Endothelial cell of umbilical vein (primary cell): ENCODE results near the gene CETP. TPM values are rescaled to one million over a fixed set of nuclear protein-coding genes. Genes with fewer than 3 reads are reported as not detected.

Experiments
- BruUV-seq: library from RNA; stranded (reverse); fragments of 400-500 nt; replicated peaks from 2 replicates; lab custom pipeline; 2021; lab: Mats Ljungman, UMichigan
- CTCF ChIA-PET: fragments of 300-600, 350-600 bp; sonication (Branson Sonifier 250); formaldehyde crosslinking; loops from one replicate; lab custom pipeline; 2021; ENCODE audit warnings: antibody characterized with exemption, inconsistent platforms; lab: Charles Lee
- POLR2A ChIA-PET: fragments of 300-600, 350-600 bp; sonication (Branson Sonifier 250); formaldehyde crosslinking; loops from one replicate; lab custom pipeline; 2021; ENCODE audit warnings: antibody characterized with exemption, inconsistent platforms; lab: Charles Lee
- DNase-seq: peaks from one replicate; pipeline ENCODE4 v3.0.0-alpha.2; 2011; ENCODE audit warnings: low read depth, low spot score
- FAIRE-seq: peaks from 2 replicates; lab custom pipeline; 2011; peaks lifted over from hg19 to GRCh38; lab: Jason Lieb, UNC
- H2AFZ ChIP-seq: 2 replicates; pipeline ENCODE4 v1.6.0; 2012; ENCODE audit warnings: low read depth, low read length, control low read depth, inconsistent platforms
- H3K27ac ChIP-seq: 2 replicates; pipeline ENCODE4 v1.5.1; 2011; ENCODE audit warnings: low read depth, mild to moderate bottlenecking, control low read depth, low read length, moderate library complexity; ENCODE audit not compliant: insufficient read depth
- H3K27me3 ChIP-seq, 2 experiments: 2 replicates each; pipeline versions ENCODE4 v1.6.0 to v1.6.1; 2011; ENCODE audit warnings: low read length in 2 of 2, mixed read lengths in 1 of 2; ENCODE audit not compliant: control insufficient read depth in 2 of 2, insufficient read depth in 2 of 2
- H3K36me3 ChIP-seq, 2 experiments: 2 replicates in 1 of 2; 3 replicates in 1 of 2; pipeline ENCODE4 v1.5.1; 2011; ENCODE audit warnings: low read length in 2 of 2, mild to moderate bottlenecking in 1 of 2, moderate library complexity in 1 of 2; ENCODE audit not compliant: control insufficient read depth in 2 of 2, insufficient read depth in 2 of 2; ENCODE audit errors: extremely low read depth in 1 of 2
- H3K4me1 ChIP-seq: 3 replicates; pipeline ENCODE4 v1.5.1; 2011; ENCODE audit warnings: mild to moderate bottlenecking, low read length; ENCODE audit not compliant: control insufficient read depth, insufficient read depth; ENCODE audit errors: extremely low read depth
- H3K4me2 ChIP-seq: 2 replicates; pipeline ENCODE4 v1.6.1; 2011; ENCODE audit warnings: low read length, control low read depth, mixed read lengths; ENCODE audit not compliant: insufficient read depth
- H3K4me3 ChIP-seq, 3 experiments: fragments of 200-600 bp in 1 of 3; sonication (generic), shearing (Covaris generic) in 1 of 3; replicated peaks in 1 of 3; 2 replicates each; pipeline ENCODE4 v1.5.1; 2011 to 2016; ENCODE audit warnings: control low read depth in 3 of 3, low read length in 3 of 3, mild to moderate bottlenecking in 2 of 3, inconsistent platforms in 1 of 3, low read depth in 1 of 3, moderate library complexity in 1 of 3; ENCODE audit not compliant: insufficient read depth in 1 of 3
- H3K79me2 ChIP-seq: 2 replicates; pipeline ENCODE4 v1.6.0; 2012; ENCODE audit warnings: low read length, inconsistent platforms; ENCODE audit not compliant: control insufficient read depth, insufficient read depth
- H3K9ac ChIP-seq: replicated peaks from 2 replicates; pipeline ENCODE3; 2011; ENCODE audit warnings: low read length, control low read depth; ENCODE audit not compliant: insufficient read depth; ENCODE audit errors: extremely low read depth
- H3K9me1 ChIP-seq: replicated peaks from 3 replicates; pipeline ENCODE4 v1.6.0; 2011; ENCODE audit warnings: mild to moderate bottlenecking, low read length; ENCODE audit not compliant: control insufficient read depth, insufficient read depth; ENCODE audit errors: extremely low read depth
- H3K9me3 ChIP-seq: replicated peaks from 2 replicates; pipeline ENCODE4 v1.5.1; 2012; ENCODE audit warnings: low read length, inconsistent platforms; ENCODE audit not compliant: control insufficient read depth, insufficient read depth
- H4K20me1 ChIP-seq: replicated peaks from 2 replicates; pipeline ENCODE3; 2011; ENCODE audit warnings: mild to moderate bottlenecking, low read length; ENCODE audit not compliant: control insufficient read depth, insufficient read depth; ENCODE audit errors: extremely low read depth
- CTCF ChIP-seq, 2 donors: IDR thresholded peaks; 1 replicate in 1 of 2; 2 replicates in 1 of 2; pipeline ENCODE4 v1.5.1; 2011; ENCODE audit warnings: low read length in 2 of 2, mild to moderate bottlenecking in 2 of 2, moderate library complexity in 2 of 2, control low read depth in 1 of 2, inconsistent platforms in 1 of 2, low read depth in 1 of 2; ENCODE audit not compliant: insufficient read depth in 1 of 2; ENCODE audit errors: extremely low read depth in 1 of 2
- EZH2 ChIP-seq: IDR thresholded peaks from 2 replicates; pipeline ENCODE4 v1.6.1; 2012; ENCODE audit warnings: borderline replicate concordance, low read depth, mild to moderate bottlenecking, moderate library complexity, low read length, inconsistent platforms; ENCODE audit not compliant: severe bottlenecking
- FOS ChIP-seq: IDR thresholded peaks from 2 replicates; pipeline ENCODE4 v1.6.1; 2011; ENCODE audit warnings: mild to moderate bottlenecking, low read length, moderate library complexity, borderline replicate concordance; ENCODE audit not compliant: insufficient read depth
- JUN ChIP-seq: IDR thresholded peaks from 2 replicates; pipeline ENCODE4 v1.6.1; 2011; ENCODE audit warnings: borderline replicate concordance, low read depth; ENCODE audit not compliant: insufficient read length, insufficient read depth
- MAX ChIP-seq: IDR thresholded peaks from 2 replicates; pipeline ENCODE4 v1.6.1; 2011; ENCODE audit not compliant: insufficient read depth, insufficient read length
- MYC ChIP-seq: IDR thresholded peaks from one replicate; pipeline ENCODE4 v1.6.1; 2011; ENCODE audit warnings: mild to moderate bottlenecking, low read depth, low read length
- POLR2A ChIP-seq: IDR thresholded peaks from 2 replicates; pipeline ENCODE4 v1.6.1; 2012; ENCODE audit warnings: low read depth, mild to moderate bottlenecking, control low read depth, low read length
- POLR2AphosphoS5 ChIP-seq: IDR thresholded peaks from 2 replicates; pipeline ENCODE4 v1.6.1; 2012; ENCODE audit warnings: low read depth, mild to moderate bottlenecking, control low read depth, low read length, moderate library complexity; ENCODE audit not compliant: insufficient read depth
- dilution Hi-C: fragments of 300-500 bp; cut with MboI; formaldehyde crosslinking; loops from one replicate; pipeline ENCODE4 v1.15.0; 2019; ENCODE audit warnings: low sequenced_read_pairs; ENCODE audit not compliant: extremely low pct_ligation_motif_present
- intact Hi-C: fragments of 100-400 bp; cut with micrococcal nuclease; formaldehyde crosslinking; loops from one replicate; pipeline ENCODE4 v1.10.0; 2022
- polyA plus RNA-seq, 4 experiments: library from polyadenylated mRNA; depleted of rRNA in 3 of 4; stranded (reverse) in 3 of 4; unstranded in 1 of 4; fragments of >200 nt; gene quantifications; 2 replicates each; pipeline versions ENCODE4 v1.2.1 to v1.2.3, GENCODE V29; 2011 to 2012; ENCODE audit warnings: missing spikeins in 1 of 4
- total RNA-seq: library from RNA; stranded (reverse); gene quantifications from 2 replicates; pipeline ENCODE4 v1.2.3, GENCODE V29; 2021

Gene CETP
- total and polyA plus RNA-seq, 2 donors (not counting 3 experiments of a cell fraction or from before 2014, with no cell fraction given), result 2.2 to 2.8 TPM

- no peak overlapping the region for H3K4me3 ChIP-seq
- dilution Hi-C loops (no loop called here), intact Hi-C loops (no loop called here)
- H3K9me1 ChIP-seq, result no peaks in the 10 kb centered on the region
- no peak overlapping the region for H3K4me2 ChIP-seq
- no peaks in the 10 kb centered on the region for H3K27me3 ChIP-seq
- BruUV-seq, result no TSS peak
- no peaks in the 10 kb centered on the region for H3K79me2 ChIP-seq
- H3K36me3 ChIP-seq, result no peaks in the 10 kb centered on the region
- FAIRE-seq (no peak), DNase-seq (no peak)
- H3K9ac ChIP-seq, result no peak overlapping the region
- H4K20me1 ChIP-seq, result no peaks in the 10 kb centered on the region
- H3K9me3 ChIP-seq, result no peaks in the 10 kb centered on the region
- TF ChIP-seq JUN (no peak), FOS (no peak), MAX (no peak), POLR2AphosphoS5 (no peak), EZH2 (no peak), POLR2A (no peak), CTCF (IDR thresholded peaks at IDR 0.05; ENCODE audit: extremely low read depth in 1 of 2, insufficient read depth in 1 of 2, low read depth in 1 of 2, low read length in 2 of 2) (no peak), MYC (no peak)
- no peak overlapping the region for H3K27ac ChIP-seq
- POLR2A ChIA-PET, result no interaction called here
- H2AFZ ChIP-seq, result peak overlapping the region; percentile 48
- peaks cover 18% of the 10 kb centered on the region for H3K4me1 ChIP-seq
- CTCF ChIA-PET, result interaction anchor here (0.6 to 9.3 kb wide), 20 partner anchors 8 to 334 kb away, joined by 3 to 140 read pairs (median 4); partner anchors contain the start of genes CPNE2 and NLRC5
These were observed 3.7 kb downstream of the CETP start for GRCh38 chr16:56965149-56966092.
